Measurements from ENCODE around the gene GPC6. TPM values are rescaled to one million over a fixed set of nuclear protein-coding genes. Genes with fewer than 3 reads are reported as not detected.

GPC6 gene
- total RNA-seq, 1 experiment from 2014 or later = not detected

- no peaks in the 10 kb centered on the region for H3K79me2 ChIP-seq (ENCODE audit: low read depth)
- intact Hi-C loops (cut with micrococcal nuclease; ENCODE audit: unreplicated experiment) = no loop called here
- no TSS peak for BruUV-seq (replicated peaks)
- no peaks in the 10 kb centered on the region for H3F3A ChIP-seq (ENCODE audit: insufficient read depth, low read depth)
- no peaks in the 10 kb centered on the region for H3K4me1 ChIP-seq (replicated peaks; ENCODE audit: insufficient read depth)
- no peaks in the 10 kb centered on the region for H3K9me2 ChIP-seq (ENCODE audit: insufficient read depth)
- no peak overlapping the region for H3K4me3 ChIP-seq
- no peak overlapping the region for H3K4me2 ChIP-seq
- no peaks in the 10 kb centered on the region for H3K27me3 ChIP-seq (ENCODE audit: insufficient read depth, low read depth)
- ChIA-PET POLR2A (ENCODE audit: unreplicated experiment) (no interaction called here), CTCF (no interaction called here)
- no peaks in the 10 kb centered on the region for H3K36me3 ChIP-seq (ENCODE audit: low read depth)
- no peak for DNase-seq
- TF ChIP-seq EZH2 (IDR thresholded peaks at IDR 0.05; ENCODE audit: low read depth) (no peak), CTCF (conservative IDR thresholded peaks at IDR 0.05) (no peak)
- H3K27ac ChIP-seq = no peak overlapping the region
- no peaks in the 10 kb centered on the region for H3K9me3 ChIP-seq (ENCODE audit: insufficient read depth, low read depth)
- no peaks in the 10 kb centered on the region for H4K20me1 ChIP-seq (ENCODE audit: insufficient read depth)
- H2AFZ ChIP-seq = no peak overlapping the region
Measured at GRCh38 chr13:93859716-93860115, 633.1 kb downstream of the GPC6 start.

GRCh38 chr13:93861818-93862217 lies 635.2 kb downstream of the GPC6 start:
- intact Hi-C loops (cut with micrococcal nuclease; ENCODE audit: unreplicated experiment) = no loop called here
- no peak for DNase-seq
- Histone ChIP-seq H3K9me2 (ENCODE audit: insufficient read depth) (no peaks in the 10 kb centered on the region), H3F3A (ENCODE audit: insufficient read depth, low read depth) (no peaks in the 10 kb centered on the region), H3K36me3 (ENCODE audit: low read depth) (no peaks in the 10 kb centered on the region), H3K79me2 (ENCODE audit: low read depth) (no peaks in the 10 kb centered on the region), H2AFZ (no peak overlapping the region), H3K9me3 (ENCODE audit: insufficient read depth, low read depth) (no peaks in the 10 kb centered on the region), H3K27me3 (ENCODE audit: insufficient read depth, low read depth) (no peaks in the 10 kb centered on the region), H3K27ac (no peak overlapping the region), H3K4me3 (no peak overlapping the region), H3K4me2 (no peak overlapping the region), H4K20me1 (ENCODE audit: insufficient read depth) (no peaks in the 10 kb centered on the region), H3K4me1 (replicated peaks; ENCODE audit: insufficient read depth) (no peaks in the 10 kb centered on the region)
- ChIA-PET POLR2A (ENCODE audit: unreplicated experiment) (no interaction called here), CTCF (no interaction called here)
- no TSS peak for BruUV-seq (replicated peaks)
- TF ChIP-seq EZH2 (IDR thresholded peaks at IDR 0.05; ENCODE audit: low read depth) (no peak), CTCF (conservative IDR thresholded peaks at IDR 0.05) (no peak)

GRCh38 chr13:93862259-93862658 lies 635.7 kb downstream of the GPC6 start:
- CTCF ChIA-PET = no interaction called here
- no peak overlapping the region for H3K4me2 ChIP-seq
- POLR2A ChIA-PET (ENCODE audit: unreplicated experiment) = no interaction called here

GRCh38 chr13:93865235-93865634 lies 638.6 kb downstream of the GPC6 start:
- ChIA-PET CTCF (no interaction called here), POLR2A (ENCODE audit: unreplicated experiment) (no interaction called here)
- H3K4me1 ChIP-seq (replicated peaks; ENCODE audit: insufficient read depth) = no peaks in the 10 kb centered on the region
- no peak overlapping the region for H3K4me3 ChIP-seq
- no peak overlapping the region for H3K27ac ChIP-seq
- no peak overlapping the region for H2AFZ ChIP-seq
- no peaks in the 10 kb centered on the region for H3F3A ChIP-seq (ENCODE audit: insufficient read depth, low read depth)
- no peaks in the 10 kb centered on the region for H3K79me2 ChIP-seq (ENCODE audit: low read depth)
- H3K9me2 ChIP-seq (ENCODE audit: insufficient read depth) = no peaks in the 10 kb centered on the region
- TF ChIP-seq CTCF (conservative IDR thresholded peaks at IDR 0.05) (no peak), EZH2 (IDR thresholded peaks at IDR 0.05; ENCODE audit: low read depth) (no peak)
- no TSS peak for BruUV-seq (replicated peaks)
- no peaks in the 10 kb centered on the region for H4K20me1 ChIP-seq (ENCODE audit: insufficient read depth)
- no peaks in the 10 kb centered on the region for H3K36me3 ChIP-seq (ENCODE audit: low read depth)
- H3K9me3 ChIP-seq (ENCODE audit: insufficient read depth, low read depth) = no peaks in the 10 kb centered on the region
- intact Hi-C loops (cut with micrococcal nuclease; ENCODE audit: unreplicated experiment) = no loop called here
- no peaks in the 10 kb centered on the region for H3K27me3 ChIP-seq (ENCODE audit: insufficient read depth, low read depth)
- DNase-seq = no peak
- H3K4me2 ChIP-seq = no peak overlapping the region

More at GRCh38 chr13:93862259-93862658, 635.7 kb downstream of the GPC6 start:
- no peaks in the 10 kb centered on the region for H3K9me2 ChIP-seq (ENCODE audit: insufficient read depth)
- H2AFZ ChIP-seq = no peak overlapping the region
- intact Hi-C loops (cut with micrococcal nuclease; ENCODE audit: unreplicated experiment) = no loop called here
- BruUV-seq (replicated peaks) = no TSS peak
- no peaks in the 10 kb centered on the region for H3K27me3 ChIP-seq (ENCODE audit: insufficient read depth, low read depth)
- DNase-seq = no peak
- no peak for TF ChIP-seq EZH2 (IDR thresholded peaks at IDR 0.05; ENCODE audit: low read depth)
- H3K4me3 ChIP-seq = no peak overlapping the region
- no peaks in the 10 kb centered on the region for H3F3A ChIP-seq (ENCODE audit: insufficient read depth, low read depth)
- H3K9me3 ChIP-seq (ENCODE audit: insufficient read depth, low read depth) = no peaks in the 10 kb centered on the region
- H4K20me1 ChIP-seq (ENCODE audit: insufficient read depth) = no peaks in the 10 kb centered on the region
- H3K4me1 ChIP-seq (replicated peaks; ENCODE audit: insufficient read depth) = no peaks in the 10 kb centered on the region
- no peak overlapping the region for H3K27ac ChIP-seq
- H3K79me2 ChIP-seq (ENCODE audit: low read depth) = no peaks in the 10 kb centered on the region
- H3K36me3 ChIP-seq (ENCODE audit: low read depth) = no peaks in the 10 kb centered on the region
